ENCODE data around the gene NTHL1. TPM values are rescaled to one million over a fixed set of nuclear protein-coding genes. Genes with fewer than 3 reads are reported as not detected.

NTHL1 gene
- total and polyA plus RNA-seq, 2 of the 13 experiments (the other 11 are each of a cell fraction or from before 2014, with no cell fraction given) = 47.5 to 64.9 TPM

- TF ChIP-seq ZSCAN5A (CRISPR knock-in tag; IDR thresholded peaks at IDR 0.05; ENCODE audit: borderline replicate concordance) (no peak), ZNF17 (CRISPR knock-in tag; IDR thresholded peaks at IDR 0.05) (no peak), SNAPC5 (CRISPR knock-in tag; IDR thresholded peaks at IDR 0.05; ENCODE audit: borderline replicate concordance) (peak; percentile 72; the same call in 1 of the 2 replicates), ZNF354B (CRISPR knock-in tag; IDR thresholded peaks at IDR 0.05) (no peak), CCAR2 (optimal IDR thresholded peaks at IDR 0.05; ENCODE audit: low read depth, low read length) (no peak), SMAD9 (CRISPR knock-in tag; IDR thresholded peaks at IDR 0.05) (no peak), ZNF781 (CRISPR knock-in tag; IDR thresholded peaks at IDR 0.05; ENCODE audit: borderline replicate concordance, not compliant biosample characterization) (peak; percentile 73), CHD4 (IDR thresholded peaks at IDR 0.05; ENCODE audit: borderline replicate concordance, low read length) (no peak), CREB1 (IDR thresholded peaks at IDR 0.05) (peak; percentile 81), CREB1 (CRISPR knock-in tag; IDR thresholded peaks at IDR 0.05) (no peak), HIC2 (CRISPR knock-in tag; IDR thresholded peaks at IDR 0.05; ENCODE audit: low read depth) (peak; percentile 74; the same call in 1 of the 2 replicates), HIVEP1 (CRISPR knock-in tag; IDR thresholded peaks at IDR 0.05) (peak; percentile 28; the same call in 1 of the 2 replicates), HOMEZ (CRISPR knock-in tag; IDR thresholded peaks at IDR 0.05; ENCODE audit: low read depth) (no peak), PBX2 (CRISPR knock-in tag; IDR thresholded peaks at IDR 0.05) (no peak), SOX13 (IDR thresholded peaks at IDR 0.05) (no peak), SOX13 (CRISPR knock-in tag; conservative IDR thresholded peaks at IDR 0.05 in 1 of 2, IDR thresholded peaks at IDR 0.05 in 1 of 2) (no peak; a peak in 1 of 4 replicates), ZNF652 (CRISPR knock-in tag; IDR thresholded peaks at IDR 0.05; ENCODE audit: borderline replicate concordance, low read depth) (no peak), ARID5B (CRISPR knock-in tag; IDR thresholded peaks at IDR 0.05) (peak; percentile 3; the same call in 1 of the 2 replicates), ZNF44 (CRISPR knock-in tag; IDR thresholded peaks at IDR 0.05) (no peak; the same call in 1 of the 2 replicates)
Measured at GRCh38 chr16:2047330-2048115, at the start of gene NTHL1, which contains the start of gene TSC2 (continued).
